ENCODE data around the gene CHD6.
"Not testable (repeated sequence)": the region's sequence is repeated elsewhere in the genome, so short reads cannot be mapped to it uniquely, and the experiment has no call there.

DNA sequence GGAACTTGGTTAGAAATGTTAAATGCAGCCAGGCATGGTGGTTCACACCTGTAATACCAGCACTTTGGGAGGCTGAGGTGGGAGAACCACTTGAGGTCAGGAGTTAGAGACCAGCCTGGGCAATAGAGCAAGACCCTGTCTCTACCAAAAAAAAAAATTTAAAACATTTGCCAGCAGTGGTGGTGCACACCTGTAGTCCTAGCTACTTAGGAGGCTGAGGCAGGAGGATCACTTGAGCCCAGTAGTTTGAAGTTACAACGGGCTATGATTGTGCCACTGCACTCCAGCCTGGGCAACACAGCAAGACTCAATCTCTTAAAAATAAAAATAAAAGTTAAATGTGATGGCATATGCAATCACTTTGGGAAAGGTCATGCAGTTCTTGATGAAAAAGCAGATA lies 82.6 kb downstream of the CHD6 start:
- TF ChIP-seq YY1 (tag by site-specific recombination; IDR thresholded peaks at IDR 0.05); ZNF274 (IDR thresholded peaks at IDR 0.05; ENCODE audit: low read length); ZNF274 (tag by site-specific recombination; IDR thresholded peaks at IDR 0.05; ENCODE audit: borderline replicate concordance); KLF16 (tag by site-specific recombination; IDR thresholded peaks at IDR 0.05); ZXDB (tag by site-specific recombination; IDR thresholded peaks at IDR 0.05); BCL11A (tag by site-specific recombination; IDR thresholded peaks at IDR 0.05; ENCODE audit: low read depth); ZBTB17 (tag by site-specific recombination; IDR thresholded peaks at IDR 0.05); PRDM1 (tag by site-specific recombination; IDR thresholded peaks at IDR 0.05); ZNF747 (tag by site-specific recombination; IDR thresholded peaks at IDR 0.05); MZF1 (tag by site-specific recombination; IDR thresholded peaks at IDR 0.05; ENCODE audit: borderline replicate concordance): not testable (repeated sequence)
- TF ChIP-seq, protein P1, sequence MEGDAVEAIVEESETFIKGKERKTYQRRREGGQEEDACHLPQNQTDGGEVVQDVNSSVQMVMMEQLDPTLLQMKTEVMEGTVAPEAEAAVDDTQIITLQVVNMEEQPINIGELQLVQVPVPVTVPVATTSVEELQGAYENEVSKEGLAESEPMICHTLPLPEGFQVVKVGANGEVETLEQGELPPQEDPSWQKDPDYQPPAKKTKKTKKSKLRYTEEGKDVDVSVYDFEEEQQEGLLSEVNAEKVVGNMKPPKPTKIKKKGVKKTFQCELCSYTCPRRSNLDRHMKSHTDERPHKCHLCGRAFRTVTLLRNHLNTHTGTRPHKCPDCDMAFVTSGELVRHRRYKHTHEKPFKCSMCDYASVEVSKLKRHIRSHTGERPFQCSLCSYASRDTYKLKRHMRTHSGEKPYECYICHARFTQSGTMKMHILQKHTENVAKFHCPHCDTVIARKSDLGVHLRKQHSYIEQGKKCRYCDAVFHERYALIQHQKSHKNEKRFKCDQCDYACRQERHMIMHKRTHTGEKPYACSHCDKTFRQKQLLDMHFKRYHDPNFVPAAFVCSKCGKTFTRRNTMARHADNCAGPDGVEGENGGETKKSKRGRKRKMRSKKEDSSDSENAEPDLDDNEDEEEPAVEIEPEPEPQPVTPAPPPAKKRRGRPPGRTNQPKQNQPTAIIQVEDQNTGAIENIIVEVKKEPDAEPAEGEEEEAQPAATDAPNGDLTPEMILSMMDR (tag by site-specific recombination; IDR thresholded peaks at IDR 0.05) = not testable (repeated sequence)
- TF ChIP-seq, protein P2, sequence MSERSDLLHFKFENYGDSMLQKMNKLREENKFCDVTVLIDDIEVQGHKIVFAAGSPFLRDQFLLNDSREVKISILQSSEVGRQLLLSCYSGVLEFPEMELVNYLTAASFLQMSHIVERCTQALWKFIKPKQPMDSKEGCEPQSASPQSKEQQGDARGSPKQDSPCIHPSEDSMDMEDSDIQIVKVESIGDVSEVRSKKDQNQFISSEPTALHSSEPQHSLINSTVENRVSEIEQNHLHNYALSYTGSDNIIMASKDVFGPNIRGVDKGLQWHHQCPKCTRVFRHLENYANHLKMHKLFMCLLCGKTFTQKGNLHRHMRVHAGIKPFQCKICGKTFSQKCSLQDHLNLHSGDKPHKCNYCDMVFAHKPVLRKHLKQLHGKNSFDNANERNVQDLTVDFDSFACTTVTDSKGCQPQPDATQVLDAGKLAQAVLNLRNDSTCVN (tag by site-specific recombination; optimal IDR thresholded peaks at IDR 0.05) = not testable (repeated sequence)
- TF ChIP-seq, protein P3, sequence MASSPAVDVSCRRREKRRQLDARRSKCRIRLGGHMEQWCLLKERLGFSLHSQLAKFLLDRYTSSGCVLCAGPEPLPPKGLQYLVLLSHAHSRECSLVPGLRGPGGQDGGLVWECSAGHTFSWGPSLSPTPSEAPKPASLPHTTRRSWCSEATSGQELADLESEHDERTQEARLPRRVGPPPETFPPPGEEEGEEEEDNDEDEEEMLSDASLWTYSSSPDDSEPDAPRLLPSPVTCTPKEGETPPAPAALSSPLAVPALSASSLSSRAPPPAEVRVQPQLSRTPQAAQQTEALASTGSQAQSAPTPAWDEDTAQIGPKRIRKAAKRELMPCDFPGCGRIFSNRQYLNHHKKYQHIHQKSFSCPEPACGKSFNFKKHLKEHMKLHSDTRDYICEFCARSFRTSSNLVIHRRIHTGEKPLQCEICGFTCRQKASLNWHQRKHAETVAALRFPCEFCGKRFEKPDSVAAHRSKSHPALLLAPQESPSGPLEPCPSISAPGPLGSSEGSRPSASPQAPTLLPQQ (tag by site-specific recombination; IDR thresholded peaks at IDR 0.05) = not testable (repeated sequence)
- TF ChIP-seq, protein P4, sequence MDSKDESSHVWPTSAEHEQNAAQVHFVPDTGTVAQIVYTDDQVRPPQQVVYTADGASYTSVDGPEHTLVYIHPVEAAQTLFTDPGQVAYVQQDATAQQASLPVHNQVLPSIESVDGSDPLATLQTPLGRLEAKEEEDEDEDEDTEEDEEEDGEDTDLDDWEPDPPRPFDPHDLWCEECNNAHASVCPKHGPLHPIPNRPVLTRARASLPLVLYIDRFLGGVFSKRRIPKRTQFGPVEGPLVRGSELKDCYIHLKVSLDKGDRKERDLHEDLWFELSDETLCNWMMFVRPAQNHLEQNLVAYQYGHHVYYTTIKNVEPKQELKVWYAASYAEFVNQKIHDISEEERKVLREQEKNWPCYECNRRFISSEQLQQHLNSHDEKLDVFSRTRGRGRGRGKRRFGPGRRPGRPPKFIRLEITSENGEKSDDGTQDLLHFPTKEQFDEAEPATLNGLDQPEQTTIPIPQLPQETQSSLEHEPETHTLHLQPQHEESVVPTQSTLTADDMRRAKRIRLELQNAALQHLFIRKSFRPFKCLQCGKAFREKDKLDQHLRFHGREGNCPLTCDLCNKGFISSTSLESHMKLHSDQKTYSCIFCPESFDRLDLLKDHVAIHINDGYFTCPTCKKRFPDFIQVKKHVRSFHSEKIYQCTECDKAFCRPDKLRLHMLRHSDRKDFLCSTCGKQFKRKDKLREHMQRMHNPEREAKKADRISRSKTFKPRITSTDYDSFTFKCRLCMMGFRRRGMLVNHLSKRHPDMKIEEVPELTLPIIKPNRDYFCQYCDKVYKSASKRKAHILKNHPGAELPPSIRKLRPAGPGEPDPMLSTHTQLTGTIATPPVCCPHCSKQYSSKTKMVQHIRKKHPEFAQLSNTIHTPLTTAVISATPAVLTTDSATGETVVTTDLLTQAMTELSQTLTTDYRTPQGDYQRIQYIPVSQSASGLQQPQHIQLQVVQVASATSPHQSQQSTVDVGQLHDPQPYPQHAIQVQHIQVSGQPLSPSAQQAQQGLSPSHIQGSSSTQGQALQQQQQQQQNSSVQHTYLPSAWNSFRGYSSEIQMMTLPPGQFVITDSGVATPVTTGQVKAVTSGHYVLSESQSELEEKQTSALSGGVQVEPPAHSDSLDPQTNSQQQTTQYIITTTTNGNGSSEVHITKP (tag by site-specific recombination; IDR thresholded peaks at IDR 0.05) = not testable (repeated sequence)
